ENCODE results near the gene KIRREL3.

DNA sequence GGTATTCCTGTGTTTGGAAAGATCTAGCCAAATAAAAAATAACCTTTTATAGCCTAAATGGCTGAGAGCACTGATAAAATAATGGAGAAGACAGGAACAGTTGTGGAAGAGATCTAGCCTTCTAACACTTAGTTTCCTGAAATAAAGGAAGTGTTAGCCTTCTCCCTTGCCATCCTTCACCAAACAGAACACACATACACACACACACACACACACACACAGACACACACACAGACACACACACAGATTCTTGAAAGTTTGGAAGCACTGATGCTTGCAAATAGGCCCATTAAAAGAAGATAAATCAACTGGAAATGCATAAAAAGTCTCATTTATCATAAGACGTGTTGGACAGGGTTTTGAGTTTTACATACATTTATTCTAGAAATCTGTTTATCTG is 37.5 kb downstream of the KIRREL3 start:
- no peak for TF ChIP-seq POLR2A (IDR thresholded peaks at IDR 0.05)
- no peak for TF ChIP-seq CTCF (IDR thresholded peaks at IDR 0.05)
- TF ChIP-seq EP300 (IDR thresholded peaks at IDR 0.05) = no peak

Measured in ovary (tissue), 3 donors.